Mucosa of descending colon (tissue), 3 donors: ENCODE results near the gene RCBTB1. TPM values are rescaled to one million over a fixed set of nuclear protein-coding genes. Genes with fewer than 3 reads are reported as not detected.

Source experiments
- ATAC-seq: fragments of 200-7000 bp; cut with Tn5 transposase; one replicate; pipeline ENCODE4 v1.9.1; 2020; ENCODE audit warnings: mild to moderate bottlenecking, moderate library complexity
- DNase-seq, 3 donors: peaks; one replicate each; pipeline ENCODE4 v3.0.0-alpha.2; 2020
- H3K36me3 ChIP-seq: fragments of 200-600 bp; one replicate; pipeline ENCODE4 v1.8.0; 2021; ENCODE audit warnings: low read depth, mild to moderate bottlenecking
- H3K4me1 ChIP-seq: fragments of 200-600 bp; one replicate; pipeline ENCODE4 v1.8.0; 2021; ENCODE audit warnings: low read depth, mild to moderate bottlenecking
- H3K4me3 ChIP-seq: fragments of 200-600 bp; one replicate; pipeline ENCODE4 v1.8.0; 2021; ENCODE audit warnings: mild to moderate bottlenecking
- H3K9me3 ChIP-seq: fragments of 200-600 bp; one replicate; pipeline ENCODE4 v1.8.0; 2021; ENCODE audit warnings: mild to moderate bottlenecking
- CTCF ChIP-seq: fragments of 200-600 bp; IDR thresholded peaks from one replicate; pipeline ENCODE4 v1.8.0; 2022; ENCODE audit warnings: antibody characterized with exemption, mild to moderate bottlenecking
- intact Hi-C, 2 donors: fragments of 100-400 bp; cut with DNase I in 1 of 2; cut with micrococcal nuclease in 1 of 2; formaldehyde crosslinking; loops; one replicate each; pipeline versions ENCODE4 v1.11.0 to v1.11.1; 2022; cut with DNase I, micrococcal nuclease
- total RNA-seq, 3 donors: library from RNA; stranded (reverse); fragmentation: NEBNext Ultra II Directional in 2 of 3; extraction: Animal tissue kit (Norgen Biotek cat#: 25700) in 2 of 3; gene quantifications; one replicate each; pipeline versions ENCODE4 v1.2.1 to v1.2.4, GENCODE V29; 2021 to 2023
- donor health status: DM: no; HTN: no; CAD: no; lungs with moderate emphysema.
- donor health status: DM: no; HTN: no; CAD: no.
- donor health status: DM: no; HTN: yes; CAD: no.

RCBTB1 gene
- total RNA-seq, 3 donors from 2014 or later = 5.3 to 11.7 (median 6.7) TPM

GRCh38 chr13:49539313-49539712 is 46.0 kb downstream of the RCBTB1 start:
- H3K4me1 ChIP-seq = no peaks in the 10 kb centered on the region
- no peak overlapping the region for H3K4me3 ChIP-seq
- TF ChIP-seq CTCF = no peak
- DNase-seq (no peak), ATAC-seq (no peak)
- no peaks in the 10 kb centered on the region for H3K36me3 ChIP-seq
- intact Hi-C loops = no loop called here
- H3K9me3 ChIP-seq = no peaks in the 10 kb centered on the region

DNA sequence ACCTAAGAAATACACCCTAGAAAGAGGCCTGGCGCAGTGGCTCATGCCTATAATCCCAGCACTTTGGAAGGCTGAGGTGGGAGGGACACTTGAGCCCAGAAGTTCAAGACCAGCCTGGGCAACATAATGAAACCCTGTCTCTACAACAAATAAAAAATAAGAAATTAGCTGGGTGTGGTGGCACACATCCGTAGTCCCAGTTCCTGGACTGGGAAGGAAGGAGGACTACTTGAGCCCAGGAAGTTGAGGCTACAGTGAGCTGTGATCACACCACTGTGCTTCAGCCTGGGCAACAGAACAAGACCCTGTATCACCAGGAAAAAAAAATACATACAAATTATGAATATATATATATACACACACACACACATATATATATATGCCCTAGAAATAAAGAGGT is 47.0 kb downstream of the RCBTB1 start:
- ATAC-seq (peak; percentile 59), DNase-seq (no peak)
- no peak for TF ChIP-seq CTCF
- Histone ChIP-seq H3K4me1 (no peaks in the 10 kb centered on the region), H3K36me3 (no peaks in the 10 kb centered on the region), H3K9me3 (no peaks in the 10 kb centered on the region), H3K4me3 (no peak overlapping the region)
- intact Hi-C loops = no loop called here

DNA sequence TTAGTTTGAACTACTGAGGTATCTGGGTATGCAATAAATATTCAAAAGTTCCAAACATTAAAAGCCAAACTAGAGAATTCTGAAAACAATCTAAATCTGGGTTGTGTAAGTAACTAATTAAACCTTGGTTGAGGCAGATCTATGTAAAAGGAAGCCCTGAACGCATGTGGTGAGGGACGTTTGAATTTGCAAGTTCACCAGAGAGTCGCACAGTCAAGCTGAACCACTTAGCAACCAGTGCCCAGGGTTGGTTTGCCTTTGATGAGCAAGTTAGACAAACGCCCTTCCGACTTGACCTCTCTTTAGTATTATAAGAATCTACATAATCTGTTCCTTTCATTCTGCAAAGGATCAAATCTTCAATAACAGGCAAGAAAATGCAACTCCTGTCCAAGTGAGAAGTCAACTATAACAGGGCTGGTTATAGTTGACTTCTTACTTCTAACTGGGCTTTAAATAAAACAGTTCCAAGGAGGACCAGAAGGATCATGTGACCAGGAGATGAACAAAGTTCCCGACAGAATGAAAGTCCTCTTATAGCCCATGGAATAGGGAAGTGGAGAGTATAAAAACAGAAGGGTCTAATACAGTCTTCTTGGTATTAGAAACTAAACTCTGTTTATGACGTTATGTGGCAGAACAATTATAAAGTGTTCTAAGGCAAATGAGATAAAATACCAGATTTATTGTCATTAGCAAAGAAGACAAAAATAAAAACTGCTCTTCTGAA is 49.0 kb downstream of the RCBTB1 start:
- TF ChIP-seq CTCF = no peak
- DNase-seq (no peak), ATAC-seq (no peak)
- Histone ChIP-seq H3K4me1 (no peaks in the 10 kb centered on the region), H3K9me3 (no peaks in the 10 kb centered on the region), H3K4me3 (no peak overlapping the region), H3K36me3 (no peaks in the 10 kb centered on the region)
- intact Hi-C loops = no loop called here

- H3K9me3 ChIP-seq = no peaks in the 10 kb centered on the region
- H3K4me1 ChIP-seq = no peaks in the 10 kb centered on the region
- ATAC-seq = no peak
- TF ChIP-seq CTCF = no peak
- H3K4me3 ChIP-seq = no peak overlapping the region
- DNase-seq = no peak
- intact Hi-C loops = no loop called here
- no peaks in the 10 kb centered on the region for H3K36me3 ChIP-seq
Measured at GRCh38 chr13:49533591-49534269, 51.6 kb downstream of the RCBTB1 start.

DNA sequence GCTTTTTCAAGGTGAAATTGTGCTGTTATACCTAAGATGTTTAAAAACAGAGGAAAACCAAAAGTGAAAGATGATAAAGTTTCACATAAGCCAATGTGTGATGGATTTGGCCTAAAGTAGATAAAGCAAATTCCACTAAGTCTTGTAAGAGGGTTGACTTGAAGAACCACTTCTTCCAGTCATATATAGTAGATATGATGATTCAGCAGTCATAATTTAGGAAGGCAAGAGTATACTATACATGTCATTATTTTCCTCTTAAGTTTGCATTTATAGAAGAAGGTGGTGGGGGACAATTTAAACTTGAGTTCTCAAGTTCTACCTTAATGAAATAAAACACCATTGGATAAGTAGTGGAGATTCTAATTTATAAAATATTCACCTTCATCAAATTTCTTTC is 52.3 kb downstream of the RCBTB1 start:
- intact Hi-C loops = no loop called here
- ATAC-seq = no peak

More for the DNA sequence above, 52.3 kb downstream of the RCBTB1 start:
- no peak for TF ChIP-seq CTCF
- Histone ChIP-seq H3K4me1 (no peaks in the 10 kb centered on the region), H3K9me3 (no peaks in the 10 kb centered on the region), H3K36me3 (no peaks in the 10 kb centered on the region), H3K4me3 (no peak overlapping the region)
- no peak for DNase-seq
